GM19238 (cell line): ENCODE results near the gene IFIT2.
"Not testable (repeated sequence)": the region's sequence is repeated elsewhere in the genome, so short reads cannot be mapped to it uniquely, and the experiment has no call there.

ENCODE experiments used
- DNase-seq: peaks from one replicate; pipeline ENCODE4 v3.0.0; 2011; ENCODE audit warnings: low spot score; ENCODE audit not compliant: insufficient read length

The IFIT2 gene

GRCh38 chr10:89279421-89279869 lies 22.4 kb upstream of the IFIT2 start:
- DNase-seq, result no peak

- no peak for DNase-seq
These were observed 21.3 kb upstream of the IFIT2 start for GRCh38 chr10:89280508-89280907.

GRCh38 chr10:89281606-89282395 lies 20.0 kb upstream of the IFIT2 start:
- no peak for DNase-seq

GRCh38 chr10:89283025-89283935 lies 18.6 kb upstream of the IFIT2 start:
- DNase-seq, result no peak

GRCh38 chr10:89283936-89284475 lies 17.8 kb upstream of the IFIT2 start:
- DNase-seq, result no peak

GRCh38 chr10:89284711-89285110 lies 17.1 kb upstream of the IFIT2 start:
- not testable (repeated sequence) for DNase-seq

GRCh38 chr10:89285303-89285702 lies 16.5 kb upstream of the IFIT2 start:
- DNase-seq, result not testable (repeated sequence)

GRCh38 chr10:89294721-89295239 lies 7.1 kb upstream of the IFIT2 start:
- no peak for DNase-seq

GRCh38 chr10:89295597-89295996 lies 6.2 kb upstream of the IFIT2 start:
- DNase-seq, result no peak

GRCh38 chr10:89296220-89296648 lies 5.6 kb upstream of the IFIT2 start:
- no peak for DNase-seq

- no peak for DNase-seq
These were observed 4.5 kb upstream of the IFIT2 start for GRCh38 chr10:89297356-89297755.

- DNase-seq, result no peak
These were observed 4.1 kb upstream of the IFIT2 start for GRCh38 chr10:89297791-89298190.

- DNase-seq, result no peak
These were observed 2.8 kb upstream of the IFIT2 start for GRCh38 chr10:89299031-89299430.

- DNase-seq, result no peak
These were observed 614 bp upstream of the IFIT2 start for GRCh38 chr10:89301232-89301631.

GRCh38 chr10:89302625-89303024 lies 779 bp downstream of the IFIT2 start:
- no peak for DNase-seq

GRCh38 chr10:89303161-89303560 lies 1.3 kb downstream of the IFIT2 start:
- no peak for DNase-seq

- no peak for DNase-seq
These were observed 2.2 kb downstream of the IFIT2 start for GRCh38 chr10:89304026-89304425.

GRCh38 chr10:89304446-89304845 lies 2.6 kb downstream of the IFIT2 start:
- no peak for DNase-seq

GRCh38 chr10:89304925-89305324 lies 3.1 kb downstream of the IFIT2 start:
- no peak for DNase-seq

GRCh38 chr10:89305766-89306433 lies 4.1 kb downstream of the IFIT2 start:
- no peak for DNase-seq
